ENCODE data around the gene SUCLG2. TPM values are rescaled to one million over a fixed set of nuclear protein-coding genes. Genes with fewer than 3 reads are reported as not detected.

The SUCLG2 gene
- polyA plus RNA-seq, 2 of the 4 experiments (the other 2 are of a cell fraction), result 39.8 to 61.3 TPM

DNA sequence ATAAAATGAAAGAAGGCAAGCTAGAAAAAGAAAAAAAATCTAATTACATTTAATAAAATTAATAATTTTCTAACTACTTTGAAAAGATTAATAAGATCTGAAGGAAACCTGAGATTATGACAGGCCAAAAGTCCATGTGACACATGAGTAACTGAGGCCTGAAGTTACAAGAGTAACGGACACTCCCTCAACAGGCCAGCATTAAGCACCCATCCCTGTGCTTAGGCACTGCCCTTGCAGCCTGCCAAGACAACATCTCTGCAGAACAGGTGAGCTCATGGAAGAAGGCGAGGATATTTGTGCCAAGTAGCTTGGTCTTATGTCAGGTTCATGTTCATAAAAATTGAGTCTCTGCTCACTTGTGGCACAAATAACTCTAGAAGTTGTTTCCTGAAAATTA is 31.8 kb downstream of the SUCLG2 start:
- no peak for TF ChIP-seq ZSCAN20 (CRISPR knock-in tag; IDR thresholded peaks at IDR 0.05)
- no peak for TF ChIP-seq HDAC2 (IDR thresholded peaks at IDR 0.05)
- no peak for TF ChIP-seq EHF (CRISPR knock-in tag; IDR thresholded peaks at IDR 0.05)
- TF ChIP-seq FOXS1 (CRISPR knock-in tag; IDR thresholded peaks at IDR 0.05), result no peak
- no peak for TF ChIP-seq CHD4 (IDR thresholded peaks at IDR 0.05; ENCODE audit: borderline replicate concordance)
- no peak for TF ChIP-seq JUNB (IDR thresholded peaks at IDR 0.05)
- no peak for TF ChIP-seq EHMT2 (IDR thresholded peaks at IDR 0.05; ENCODE audit: low read depth)
- TF ChIP-seq, protein P1, sequence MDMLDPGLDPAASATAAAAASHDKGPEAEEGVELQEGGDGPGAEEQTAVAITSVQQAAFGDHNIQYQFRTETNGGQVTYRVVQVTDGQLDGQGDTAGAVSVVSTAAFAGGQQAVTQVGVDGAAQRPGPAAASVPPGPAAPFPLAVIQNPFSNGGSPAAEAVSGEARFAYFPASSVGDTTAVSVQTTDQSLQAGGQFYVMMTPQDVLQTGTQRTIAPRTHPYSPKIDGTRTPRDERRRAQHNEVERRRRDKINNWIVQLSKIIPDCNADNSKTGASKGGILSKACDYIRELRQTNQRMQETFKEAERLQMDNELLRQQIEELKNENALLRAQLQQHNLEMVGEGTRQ (IDR thresholded peaks at IDR 0.05), result no peak
- TF ChIP-seq MYC (IDR thresholded peaks at IDR 0.05; ENCODE audit: borderline replicate concordance, low read length), result no peak
- no peak for TF ChIP-seq NR3C1 (IDR thresholded peaks at IDR 0.05)
- no peak for TF ChIP-seq CBX2 (IDR thresholded peaks at IDR 0.05; ENCODE audit: borderline replicate concordance, low read depth)
- TF ChIP-seq HOXB13 (CRISPR knock-in tag; IDR thresholded peaks at IDR 0.05; ENCODE audit: low read depth), result no peak
- TF ChIP-seq RNF2 (IDR thresholded peaks at IDR 0.05; ENCODE audit: borderline replicate concordance, low read depth), result no peak
- TF ChIP-seq CEBPB (IDR thresholded peaks at IDR 0.05), result no peak
- TF ChIP-seq CBX8 (IDR thresholded peaks at IDR 0.05), result no peak
- no peak for TF ChIP-seq SREBF2 (IDR thresholded peaks at IDR 0.05)
- DNase-seq (ENCODE audit: low read depth in 1 of 2, low spot score in 1 of 2) (no peak), FAIRE-seq (no peak), ATAC-seq (no peak)
- Histone ChIP-seq H3K4me3 (no peak overlapping the region), H3K4me2 (no peak overlapping the region), H3K9me3 (no peaks in the 10 kb centered on the region), H3K27ac (no peak overlapping the region), H3K4me1 (peaks cover 9% of the 10 kb centered on the region; the same call in 2 of the 3 replicates)
- 91% methylated on average over 2 of the region's 2 CpGs for WGBS (ENCODE audit: missing lambda C conversion rate)
- ChIA-PET POLR2A (no interaction called here), CTCF (no interaction called here)

DNA sequence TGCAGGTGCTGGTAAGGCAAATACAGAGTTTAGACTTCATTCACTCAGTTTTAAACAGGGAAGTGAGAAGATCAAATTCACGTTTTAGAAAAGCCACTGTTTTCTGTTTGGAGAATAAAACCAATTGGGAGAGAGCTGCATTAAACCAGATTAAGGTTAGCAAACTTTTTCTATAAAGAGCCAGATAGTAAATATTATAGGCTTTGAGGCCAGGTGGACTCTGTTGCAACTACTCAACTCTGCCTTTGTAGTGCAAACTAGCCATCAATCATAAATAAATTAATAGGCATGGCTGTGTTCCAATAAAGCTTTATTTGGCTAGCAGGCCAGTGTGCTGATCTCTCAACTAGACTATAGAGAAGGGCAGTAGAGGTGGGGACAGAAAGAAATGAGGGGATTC is 33.5 kb downstream of the SUCLG2 start:
- ATAC-seq (no peak), FAIRE-seq (no peak), DNase-seq (ENCODE audit: low read depth in 1 of 2, low spot score in 1 of 2) (no peak)
- ChIA-PET CTCF (no interaction called here), POLR2A (no interaction called here)
- no peak overlapping the region for H3K4me2 ChIP-seq
- WGBS (ENCODE audit: missing lambda C conversion rate), result 77% methylated on average over 1 of the region's 1 CpG
- H3K9me3 ChIP-seq, result no peaks in the 10 kb centered on the region
- H3K4me3 ChIP-seq, result no peak overlapping the region
- TF ChIP-seq RNF2 (IDR thresholded peaks at IDR 0.05; ENCODE audit: borderline replicate concordance, low read depth) (no peak), HOXA7 (CRISPR knock-in tag; IDR thresholded peaks at IDR 0.05) (no peak), CHD2 (IDR thresholded peaks at IDR 0.05; ENCODE audit: low read length, partially characterized antibody) (no peak), EP300 (IDR thresholded peaks at IDR 0.05) (no peak), PHF8 (IDR thresholded peaks at IDR 0.05; ENCODE audit: borderline replicate concordance, low read depth) (no peak), ESRRA (IDR thresholded peaks at IDR 0.05; ENCODE audit: borderline replicate concordance, low read length) (no peak), MYC (IDR thresholded peaks at IDR 0.05; ENCODE audit: borderline replicate concordance, low read length) (no peak), CBX8 (IDR thresholded peaks at IDR 0.05) (no peak), KDM1A (IDR thresholded peaks at IDR 0.05; ENCODE audit: low read depth) (no peak), ZSCAN20 (CRISPR knock-in tag; IDR thresholded peaks at IDR 0.05) (no peak), ZNF302 (CRISPR knock-in tag; IDR thresholded peaks at IDR 0.05) (no peak), CEBPB (IDR thresholded peaks at IDR 0.05) (no peak), JUN (IDR thresholded peaks at IDR 0.05) (no peak), NPAS2 (CRISPR knock-in tag; IDR thresholded peaks at IDR 0.05; ENCODE audit: borderline replicate concordance) (no peak), MAZ (IDR thresholded peaks at IDR 0.05; ENCODE audit: borderline replicate concordance, low read depth, low read length) (no peak)
- TF ChIP-seq, protein P2, sequence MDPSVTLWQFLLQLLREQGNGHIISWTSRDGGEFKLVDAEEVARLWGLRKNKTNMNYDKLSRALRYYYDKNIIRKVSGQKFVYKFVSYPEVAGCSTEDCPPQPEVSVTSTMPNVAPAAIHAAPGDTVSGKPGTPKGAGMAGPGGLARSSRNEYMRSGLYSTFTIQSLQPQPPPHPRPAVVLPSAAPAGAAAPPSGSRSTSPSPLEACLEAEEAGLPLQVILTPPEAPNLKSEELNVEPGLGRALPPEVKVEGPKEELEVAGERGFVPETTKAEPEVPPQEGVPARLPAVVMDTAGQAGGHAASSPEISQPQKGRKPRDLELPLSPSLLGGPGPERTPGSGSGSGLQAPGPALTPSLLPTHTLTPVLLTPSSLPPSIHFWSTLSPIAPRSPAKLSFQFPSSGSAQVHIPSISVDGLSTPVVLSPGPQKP (IDR thresholded peaks at IDR 0.05; ENCODE audit: low read depth, low read length), result no peak
- TF ChIP-seq, protein P1 (IDR thresholded peaks at IDR 0.05), result no peak
- TF ChIP-seq, protein P3, sequence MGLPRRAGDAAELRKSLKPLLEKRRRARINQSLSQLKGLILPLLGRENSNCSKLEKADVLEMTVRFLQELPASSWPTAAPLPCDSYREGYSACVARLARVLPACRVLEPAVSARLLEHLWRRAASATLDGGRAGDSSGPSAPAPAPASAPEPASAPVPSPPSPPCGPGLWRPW (IDR thresholded peaks at IDR 0.05), result no peak
- peaks cover 9% of the 10 kb centered on the region; the same call in 2 of the 3 replicates for H3K4me1 ChIP-seq
- H3K27ac ChIP-seq, result no peak overlapping the region
